ENCODE data around the gene CDH4. TPM values are rescaled to one million over a fixed set of nuclear protein-coding genes. Genes with fewer than 3 reads are reported as not detected.

The CDH4 gene
- total and polyA plus RNA-seq, 2 of the 8 experiments (the other 6 are each of a cell fraction or from before 2014, with no cell fraction given): 4.3 to 7.9 TPM

GRCh38 chr20:61373055-61373399 lies 121.0 kb downstream of the CDH4 start:
- no peak overlapping the region for H2AK5ac ChIP-seq (ENCODE audit: low read depth, low read length)
- H3K56ac ChIP-seq (replicated peaks; ENCODE audit: insufficient read length, low read depth, low read length): no peak overlapping the region
- no peak overlapping the region for H2BK5ac ChIP-seq (ENCODE audit: low read depth, low read length)
- H2AFZ ChIP-seq (ENCODE audit: low read length): no peak overlapping the region
- no peak overlapping the region; a peak in 1 of 8 replicates for H3K4me3 ChIP-seq (ENCODE audit: extremely low read depth in 1 of 4, insufficient read depth in 2 of 4, low read depth in 3 of 4, low read length in 4 of 4)
- no peak overlapping the region for H3K18ac ChIP-seq (ENCODE audit: extremely low read depth, low read length)
- no peak overlapping the region for H2BK12ac ChIP-seq (ENCODE audit: low read depth, low read length)
- H2BK120ac ChIP-seq (replicated peaks; ENCODE audit: low read depth, low read length): no peak overlapping the region
- H2BK15ac ChIP-seq (ENCODE audit: low read length): no peak overlapping the region
- FAIRE-seq (no peak), DNase-seq (ENCODE audit: low read depth in 1 of 2, low spot score in 2 of 2) (no peak)
- 92% methylated on average over 6 of the region's 10 CpGs; no CpG with 5 or more reads in 1 of the 2 experiments for WGBS, 2 experiments (ENCODE audit: extremely low coverage in 1 of 2, insufficient coverage in 1 of 2, insufficient read length in 1 of 2, insufficient replicate concordance in 2 of 2, low coverage in 1 of 2, low lambda C conversion rate in 2 of 2, missing lambda C conversion rate in 1 of 2)
- H3K79me1 ChIP-seq (ENCODE audit: low read depth, low read length): no peaks in the 10 kb centered on the region
- H3K23ac ChIP-seq (ENCODE audit: insufficient read length): no peak overlapping the region
- H4K91ac ChIP-seq (replicated peaks; ENCODE audit: insufficient read length, low read length): no peak overlapping the region
- H3K9me3 ChIP-seq (ENCODE audit: insufficient read depth in 2 of 2, low read depth in 1 of 2, low read length in 1 of 2): no peaks in the 10 kb centered on the region; a peak in 1 of 4 replicates
- ChIA-PET CTCF (ENCODE audit: partially characterized antibody) (no interaction called here), POLR2A (ENCODE audit: partially characterized antibody) (no interaction called here)
- H3K36me3 ChIP-seq (ENCODE audit: control insufficient read depth in 2 of 4, insufficient read depth in 4 of 4, low read length in 3 of 4): no peaks in the 10 kb centered on the region
- H2BK20ac ChIP-seq (ENCODE audit: low read length): no peak overlapping the region
- H3K14ac ChIP-seq (ENCODE audit: insufficient read length): no peak overlapping the region
- TF ChIP-seq RAD21 (IDR thresholded peaks at IDR 0.05 in 1 of 2, conservative IDR thresholded peaks at IDR 0.05 in 1 of 2; ENCODE audit: low read depth in 2 of 2, low read length in 2 of 2) (no peak), RXRA (IDR thresholded peaks at IDR 0.05; ENCODE audit: insufficient read depth, low read depth, low read length) (no peak), ZNF274 (IDR thresholded peaks at IDR 0.05; ENCODE audit: borderline replicate concordance, extremely low read depth, low read length) (no peak), HDAC6 (IDR thresholded peaks at IDR 0.05; ENCODE audit: low read depth, low read length) (no peak), EGR1 (IDR thresholded peaks at IDR 0.05; ENCODE audit: borderline replicate concordance, low read depth, low read length) (no peak), CBX5 (IDR thresholded peaks at IDR 0.05; ENCODE audit: low read depth, low read length) (no peak)
- H3K9ac ChIP-seq (replicated peaks in 1 of 4; ENCODE audit: extremely low read depth in 1 of 4, low read depth in 3 of 4, low read length in 3 of 4): no peak overlapping the region
- no peaks in the 10 kb centered on the region for H3K79me2 ChIP-seq (ENCODE audit: control insufficient read depth in 1 of 2, insufficient read depth in 2 of 2, low read length in 2 of 2)
- H3K23me2 ChIP-seq (ENCODE audit: low read depth, low read length): peaks cover 10% of the 10 kb centered on the region; the same call in 1 of the 2 replicates
- H3K4me1 ChIP-seq (replicated peaks in 1 of 4; ENCODE audit: control insufficient read depth in 3 of 4, insufficient read depth in 4 of 4, low read length in 3 of 4): peaks cover 0 to 6% (median under 1%) of the 10 kb centered on the region in 4 experiments; a peak in 1 of 7 replicates
- H3K27me3 ChIP-seq (replicated peaks in 1 of 4; ENCODE audit: control insufficient read depth in 3 of 4, extremely low read depth in 1 of 4, insufficient read depth in 3 of 4, low read length in 3 of 4): peaks cover 0 to 4% (median 1%) of the 10 kb centered on the region in 4 experiments; a peak in 2 of 7 replicates
- H3K4me2 ChIP-seq (ENCODE audit: insufficient read depth in 1 of 2, low read depth in 2 of 2, low read length in 2 of 2): no peak overlapping the region
- H4K20me1 ChIP-seq (replicated peaks in 1 of 2; ENCODE audit: control insufficient read depth in 1 of 2, insufficient read depth in 2 of 2, low read length in 2 of 2): no peaks in the 10 kb centered on the region
- no peak overlapping the region for H3K4ac ChIP-seq (replicated peaks; ENCODE audit: insufficient read length, low read depth, low read length)
- peak overlapping the region; percentile 51; the same call in 1 of the 2 replicates for H4K8ac ChIP-seq (ENCODE audit: extremely low read depth, insufficient read depth, low read length)
- no peak overlapping the region for H3K27ac ChIP-seq (ENCODE audit: low read depth, low read length)
- H4K5ac ChIP-seq (ENCODE audit: insufficient read length, low read depth, low read length): no peak overlapping the region

Measured in H1 (cell line).